Mesenchymal stem cell (in vitro differentiated cells and primary cell): Measurements from ENCODE around the gene ROR2.
"Not testable (repeated sequence)": the region's sequence is repeated elsewhere in the genome, so short reads cannot be mapped to it uniquely, and the experiment has no call there.

Experiments used
- DNase-seq: peaks from one replicate; pipeline ENCODE4 v3.0.0-alpha.2; 2013
- H2AFZ ChIP-seq: one replicate; pipeline ENCODE4 v1.6.1; 2013; ENCODE audit warnings: low read depth, mild to moderate bottlenecking, control low read depth, inconsistent platforms, low read length, moderate library complexity
- H2AK5ac ChIP-seq: 2 replicates; pipeline ENCODE4 v1.6.1; 2013; ENCODE audit warnings: low read length, moderate library complexity, mild to moderate bottlenecking, inconsistent platforms; ENCODE audit not compliant: severe bottlenecking
- H2BK120ac ChIP-seq: one replicate; pipeline ENCODE4 v1.6.1; 2013; ENCODE audit warnings: low read depth, mild to moderate bottlenecking, inconsistent platforms, low read length, moderate library complexity
- H2BK12ac ChIP-seq, 2 experiments: one replicate each; pipeline ENCODE4 v1.6.1; 2013; ENCODE audit warnings: inconsistent platforms in 2 of 2, low read length in 2 of 2, mild to moderate bottlenecking in 2 of 2, moderate library complexity in 2 of 2, control low read depth in 1 of 2
- H2BK15ac ChIP-seq: one replicate; pipeline ENCODE4 v1.6.1; 2013; ENCODE audit warnings: mild to moderate bottlenecking, low read depth, inconsistent platforms; ENCODE audit not compliant: poor library complexity, severe bottlenecking
- H2BK5ac ChIP-seq: 2 replicates; pipeline ENCODE4 v1.6.1; 2013; ENCODE audit warnings: low read depth, mild to moderate bottlenecking, low read length, control low read depth, inconsistent platforms; ENCODE audit not compliant: poor library complexity, severe bottlenecking
- H3K14ac ChIP-seq, 2 experiments: one replicate each; pipeline ENCODE4 v1.6.1; 2013; ENCODE audit warnings: inconsistent platforms in 2 of 2, low read length in 2 of 2, control low read depth in 1 of 2, mild to moderate bottlenecking in 1 of 2, moderate library complexity in 1 of 2
- H3K18ac ChIP-seq, 2 experiments: one replicate each; pipeline ENCODE4 v1.6.1; 2013; ENCODE audit warnings: inconsistent platforms in 2 of 2, low read length in 2 of 2, control low read depth in 1 of 2, low read depth in 1 of 2, mild to moderate bottlenecking in 1 of 2
- H3K23ac ChIP-seq, 2 experiments: one replicate each; pipeline ENCODE4 v1.6.1; 2013; ENCODE audit warnings: inconsistent platforms in 2 of 2, low read length in 2 of 2, mild to moderate bottlenecking in 2 of 2, moderate library complexity in 2 of 2, control low read depth in 1 of 2
- H3K27ac ChIP-seq: 2 replicates; pipeline ENCODE4 v1.5.1; 2013; ENCODE audit warnings: mild to moderate bottlenecking, moderate library complexity, low read length, control low read depth, inconsistent platforms; ENCODE audit not compliant: poor library complexity, severe bottlenecking
- H3K27me3 ChIP-seq, 2 experiments: 2 replicates each; pipeline versions ENCODE4 v1.6.1 to v1.7.0; 2013; ENCODE audit warnings: low read length in 2 of 2, mild to moderate bottlenecking in 2 of 2, moderate library complexity in 2 of 2, control low read depth in 1 of 2, inconsistent platforms in 1 of 2; ENCODE audit not compliant: control insufficient read depth in 1 of 2, insufficient read depth in 1 of 2
- H3K36me3 ChIP-seq, 2 experiments: 2 replicates each; pipeline versions ENCODE4 v1.6.1 to v1.7.0; 2013; ENCODE audit warnings: low read length in 2 of 2, control low read depth in 1 of 2, inconsistent platforms in 1 of 2, low read depth in 1 of 2, mild to moderate bottlenecking in 1 of 2; ENCODE audit not compliant: insufficient read depth in 2 of 2, control insufficient read depth in 1 of 2
- H3K4ac ChIP-seq, 2 experiments: one replicate each; pipeline ENCODE4 v1.6.1; 2013; ENCODE audit warnings: inconsistent platforms in 2 of 2, low read length in 2 of 2, mild to moderate bottlenecking in 2 of 2, moderate library complexity in 2 of 2, control low read depth in 1 of 2, low read depth in 1 of 2
- H3K4me1 ChIP-seq: 2 replicates; pipeline ENCODE4 v1.6.1; 2013; ENCODE audit warnings: low read depth, low read length, control low read depth; ENCODE audit not compliant: control insufficient read depth, insufficient read depth
- H3K4me2 ChIP-seq: 2 replicates; pipeline ENCODE4 v1.6.1; 2013; ENCODE audit warnings: low read length, mild to moderate bottlenecking, inconsistent platforms; ENCODE audit not compliant: poor library complexity, severe bottlenecking
- H3K4me3 ChIP-seq, 2 experiments: 2 replicates each; pipeline versions ENCODE4 v1.5.1 to v1.7.0; 2013; ENCODE audit warnings: low read length in 2 of 2, mild to moderate bottlenecking in 2 of 2, control low read depth in 1 of 2, low read depth in 1 of 2; ENCODE audit not compliant: insufficient read depth in 1 of 2
- H3K79me1 ChIP-seq: replicated peaks from 2 replicates; pipeline ENCODE4 v1.6.1; 2013; ENCODE audit warnings: mild to moderate bottlenecking, control low read depth, low read length, inconsistent platforms; ENCODE audit not compliant: poor library complexity, severe bottlenecking
- H3K9ac ChIP-seq: 2 replicates; pipeline ENCODE4 v1.7.0; 2013; ENCODE audit warnings: mild to moderate bottlenecking, low read length, moderate library complexity
- H3K9me3 ChIP-seq: 2 replicates; pipeline ENCODE4 v1.7.0; 2013; ENCODE audit warnings: mild to moderate bottlenecking, low read length; ENCODE audit not compliant: control insufficient read depth
- H4K8ac ChIP-seq: one replicate; pipeline ENCODE4 v1.6.1; 2013; ENCODE audit warnings: inconsistent platforms, mild to moderate bottlenecking, low read length, moderate library complexity
- H4K91ac ChIP-seq: one replicate; pipeline ENCODE4 v1.6.1; 2013; ENCODE audit warnings: mild to moderate bottlenecking, low read length, inconsistent platforms
- WGBS: methylation state at CpG from one replicate; pipeline ENCODE4 v1.1.7; 2013; ENCODE audit warnings: mixed read lengths; 5-methylcytosine and 5-hydroxymethylcytosine counted together

Gene ROR2

GRCh38 chr9:91802391-91802790 lies 147.6 kb downstream of the ROR2 start:
- no peaks in the 10 kb centered on the region for H3K9me3 ChIP-seq
- no peak overlapping the region for H2AK5ac ChIP-seq
- H3K79me1 ChIP-seq: peaks cover 40% of the 10 kb centered on the region
- H3K4me3 ChIP-seq: no peak overlapping the region
- H2BK12ac ChIP-seq: peak overlapping the region in 1 of 2 experiments; percentile 70
- H3K27me3 ChIP-seq: no peaks in the 10 kb centered on the region
- H3K9ac ChIP-seq: no peak overlapping the region
- no peak overlapping the region for H3K27ac ChIP-seq
- H3K4me2 ChIP-seq: no peak overlapping the region
- H3K23ac ChIP-seq: no peak overlapping the region
- H2AFZ ChIP-seq: no peak overlapping the region
- H3K14ac ChIP-seq: peak overlapping the region in 1 of 2 experiments; percentile 44
- H4K8ac ChIP-seq: no peak overlapping the region
- no peak overlapping the region for H4K91ac ChIP-seq
- H2BK120ac ChIP-seq: no peak overlapping the region
- DNase-seq: no peak
- peaks cover 8% of the 10 kb centered on the region for H3K4me1 ChIP-seq
- peak overlapping the region in 1 of 2 experiments; percentile 18 for H3K18ac ChIP-seq
- peak overlapping the region in 1 of 2 experiments; percentile 62 for H3K4ac ChIP-seq
- peaks cover 0 to 2% of the 10 kb centered on the region in 2 experiments for H3K36me3 ChIP-seq
- WGBS: 97% methylated on average over 4 of the region's 5 CpGs
- no peak overlapping the region for H2BK5ac ChIP-seq
- no peak overlapping the region for H2BK15ac ChIP-seq

GRCh38 chr9:91800473-91801030 lies 149.5 kb downstream of the ROR2 start:
- H3K27me3 ChIP-seq: no peaks in the 10 kb centered on the region
- no peak overlapping the region for H3K18ac ChIP-seq
- no peak overlapping the region for H4K91ac ChIP-seq
- no peak overlapping the region for H3K4me2 ChIP-seq
- H2AK5ac ChIP-seq: no peak overlapping the region
- H2BK5ac ChIP-seq: no peak overlapping the region
- H3K14ac ChIP-seq: no peak overlapping the region
- DNase-seq: no peak
- H2BK12ac ChIP-seq: no peak overlapping the region
- H3K9ac ChIP-seq: no peak overlapping the region
- H4K8ac ChIP-seq: no peak overlapping the region
- peaks cover 14% of the 10 kb centered on the region for H3K4me1 ChIP-seq
- H2AFZ ChIP-seq: no peak overlapping the region
- H3K36me3 ChIP-seq: peaks cover 0 to 2% of the 10 kb centered on the region in 2 experiments
- H3K79me1 ChIP-seq: peaks cover 27% of the 10 kb centered on the region
- no peak overlapping the region for H2BK15ac ChIP-seq
- no peak overlapping the region for H3K4me3 ChIP-seq
- H3K23ac ChIP-seq: no peak overlapping the region
- H2BK120ac ChIP-seq: no peak overlapping the region
- H3K27ac ChIP-seq: no peak overlapping the region
- 87% methylated on average over 12 of the region's 12 CpGs for WGBS
- no peaks in the 10 kb centered on the region for H3K9me3 ChIP-seq
- no peak overlapping the region for H3K4ac ChIP-seq

- no peak for DNase-seq
- H4K91ac ChIP-seq: no peak overlapping the region
- no peak overlapping the region for H2BK12ac ChIP-seq
- H3K4me3 ChIP-seq: no peak overlapping the region
- H3K14ac ChIP-seq: no peak overlapping the region
- no peaks in the 10 kb centered on the region for H3K9me3 ChIP-seq
- peaks cover 0 to 2% of the 10 kb centered on the region in 2 experiments for H3K36me3 ChIP-seq
- no peak overlapping the region for H3K27ac ChIP-seq
- no peak overlapping the region for H3K9ac ChIP-seq
- H3K4me2 ChIP-seq: no peak overlapping the region
- WGBS: 87% methylated on average over 10 of the region's 10 CpGs
- no peak overlapping the region for H4K8ac ChIP-seq
- H3K23ac ChIP-seq: no peak overlapping the region
- H3K27me3 ChIP-seq: no peaks in the 10 kb centered on the region
- H2BK15ac ChIP-seq: no peak overlapping the region
- peaks cover 14% of the 10 kb centered on the region for H3K4me1 ChIP-seq
- H3K18ac ChIP-seq: no peak overlapping the region
- H2BK5ac ChIP-seq: no peak overlapping the region
- H2AFZ ChIP-seq: no peak overlapping the region
- H2BK120ac ChIP-seq: no peak overlapping the region
- H2AK5ac ChIP-seq: no peak overlapping the region
- peaks cover 19% of the 10 kb centered on the region for H3K79me1 ChIP-seq
- no peak overlapping the region for H3K4ac ChIP-seq
Observed at GRCh38 chr9:91799113-91799744, 150.8 kb downstream of the ROR2 start.

- not testable (repeated sequence) for H3K18ac ChIP-seq, H3K9me3 ChIP-seq, H3K4ac ChIP-seq, H2BK5ac ChIP-seq, H3K27ac ChIP-seq, H3K23ac ChIP-seq, H2AK5ac ChIP-seq, H2BK120ac ChIP-seq, H3K36me3 ChIP-seq, H4K8ac ChIP-seq, H2AFZ ChIP-seq, H4K91ac ChIP-seq, DNase-seq, H2BK15ac ChIP-seq, H3K27me3 ChIP-seq, H2BK12ac ChIP-seq, H3K4me2 ChIP-seq, H3K9ac ChIP-seq, H3K14ac ChIP-seq, H3K4me3 ChIP-seq
- H3K4me1 ChIP-seq: peaks cover 13% of the 10 kb centered on the region
- WGBS: 89% methylated on average over 13 of the region's 14 CpGs
- H3K79me1 ChIP-seq: peaks cover 19% of the 10 kb centered on the region
Observed at GRCh38 chr9:91798273-91799112, 151.5 kb downstream of the ROR2 start.
